ENCODE data around the gene INPP4A.

INPP4A gene

DNA sequence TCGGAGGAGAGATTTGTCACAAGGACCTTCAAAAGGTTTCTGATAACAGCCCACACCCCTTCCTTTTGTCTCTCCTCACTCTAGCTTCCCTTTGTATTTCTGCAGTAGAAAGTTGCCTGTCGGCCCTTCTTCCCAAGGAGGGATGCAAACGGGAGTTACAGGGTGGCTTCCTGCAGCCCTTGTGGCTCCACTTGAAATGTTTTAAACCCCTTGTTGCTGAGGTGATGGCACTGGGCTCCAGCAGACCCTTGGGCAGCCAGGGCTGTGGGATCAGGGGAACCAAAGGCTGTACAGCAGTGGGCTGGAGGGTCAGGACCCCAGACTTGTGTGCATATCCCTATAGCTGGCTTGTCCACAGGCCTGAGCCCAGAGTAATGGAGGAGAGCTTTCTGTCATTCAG, 101.5 kb downstream of the INPP4A start:
- TF ChIP-seq, protein P1, sequence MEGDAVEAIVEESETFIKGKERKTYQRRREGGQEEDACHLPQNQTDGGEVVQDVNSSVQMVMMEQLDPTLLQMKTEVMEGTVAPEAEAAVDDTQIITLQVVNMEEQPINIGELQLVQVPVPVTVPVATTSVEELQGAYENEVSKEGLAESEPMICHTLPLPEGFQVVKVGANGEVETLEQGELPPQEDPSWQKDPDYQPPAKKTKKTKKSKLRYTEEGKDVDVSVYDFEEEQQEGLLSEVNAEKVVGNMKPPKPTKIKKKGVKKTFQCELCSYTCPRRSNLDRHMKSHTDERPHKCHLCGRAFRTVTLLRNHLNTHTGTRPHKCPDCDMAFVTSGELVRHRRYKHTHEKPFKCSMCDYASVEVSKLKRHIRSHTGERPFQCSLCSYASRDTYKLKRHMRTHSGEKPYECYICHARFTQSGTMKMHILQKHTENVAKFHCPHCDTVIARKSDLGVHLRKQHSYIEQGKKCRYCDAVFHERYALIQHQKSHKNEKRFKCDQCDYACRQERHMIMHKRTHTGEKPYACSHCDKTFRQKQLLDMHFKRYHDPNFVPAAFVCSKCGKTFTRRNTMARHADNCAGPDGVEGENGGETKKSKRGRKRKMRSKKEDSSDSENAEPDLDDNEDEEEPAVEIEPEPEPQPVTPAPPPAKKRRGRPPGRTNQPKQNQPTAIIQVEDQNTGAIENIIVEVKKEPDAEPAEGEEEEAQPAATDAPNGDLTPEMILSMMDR (IDR thresholded peaks at IDR 0.05; ENCODE audit: low read depth, low read length): no peak

DNA sequence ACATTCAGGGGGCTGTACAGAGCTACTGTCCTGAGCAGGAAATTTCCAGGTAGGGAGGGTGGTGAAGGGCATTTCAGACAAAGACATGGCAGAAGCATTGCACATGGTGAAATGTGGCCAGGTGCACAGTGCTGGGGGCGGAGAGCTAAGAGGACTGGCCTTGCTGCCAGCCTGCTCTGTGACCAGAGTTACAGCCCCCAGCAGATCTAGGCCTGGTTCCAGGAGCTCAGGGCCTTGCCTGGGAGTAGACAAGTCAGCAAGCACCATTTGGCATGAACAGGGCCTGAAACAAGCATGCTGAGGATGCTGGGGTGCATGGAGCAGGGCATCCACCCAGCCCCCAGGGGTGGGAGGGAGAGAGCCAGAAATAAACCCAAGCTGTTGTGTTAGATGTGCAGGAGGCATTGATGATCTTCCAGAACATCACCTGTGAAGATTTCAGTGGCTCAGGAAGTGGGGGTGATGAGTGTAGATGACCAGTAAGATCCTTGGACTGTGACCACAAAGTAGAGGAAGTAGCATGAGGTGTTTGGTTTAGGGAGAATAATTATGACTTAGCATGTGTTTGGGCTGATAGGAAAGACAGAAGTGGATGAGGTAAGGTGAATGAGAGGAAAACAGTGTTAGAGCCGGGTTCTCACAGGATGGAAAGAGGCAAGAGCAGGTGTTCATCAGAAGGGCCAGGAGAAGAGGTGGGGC, 102.6 kb downstream of the INPP4A start:
- no peak for DNase-seq (ENCODE audit: extremely low read depth, low read depth)
- TF ChIP-seq, protein P1 (IDR thresholded peaks at IDR 0.05; ENCODE audit: low read depth, low read length): no peak

More for the DNA sequence above, 101.5 kb downstream of the INPP4A start:
- no peak for DNase-seq (ENCODE audit: extremely low read depth, low read depth)

DNA sequence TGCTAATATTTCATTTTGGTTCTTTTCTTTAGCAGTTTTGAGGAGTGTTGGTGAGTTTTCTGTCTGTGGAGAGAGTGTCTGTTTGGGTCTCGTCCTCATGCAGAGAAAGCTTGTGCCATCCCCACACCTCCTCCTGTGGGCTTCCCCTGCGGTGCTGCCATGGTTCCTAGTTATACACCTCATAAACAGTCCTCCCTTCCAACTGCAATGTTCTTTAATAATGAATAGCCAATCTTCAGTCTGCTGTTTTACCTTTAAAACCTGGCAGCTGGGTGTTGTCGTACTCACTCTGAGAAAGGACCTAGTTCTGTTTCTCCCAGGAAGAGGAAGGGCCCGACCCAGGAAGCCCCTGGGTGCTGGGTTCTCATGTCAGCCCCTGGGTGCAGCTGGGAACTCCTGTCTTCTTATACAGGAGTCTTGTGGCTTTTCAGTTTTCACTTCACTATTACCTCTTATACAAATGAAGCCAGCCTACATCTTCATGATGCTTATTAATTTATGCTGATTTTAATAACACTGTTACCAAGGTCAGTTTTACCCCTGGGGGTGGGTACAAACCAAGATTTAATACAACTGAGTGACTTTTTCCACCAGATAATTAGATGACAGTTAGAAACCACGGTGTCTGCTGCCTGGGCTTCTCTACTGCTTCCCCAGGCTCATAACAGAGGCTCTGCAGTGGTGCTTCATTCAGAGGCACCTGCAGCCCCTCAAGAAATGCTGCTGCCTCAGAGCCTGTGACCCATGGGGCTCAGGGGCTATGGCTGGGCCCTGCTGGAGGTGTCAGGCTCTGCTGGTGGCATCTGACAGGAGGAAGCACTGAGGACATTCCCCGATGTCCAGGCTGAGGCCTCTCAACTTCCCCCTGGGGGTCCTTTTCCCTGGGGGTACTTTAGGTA, 104.5 kb downstream of the INPP4A start:
- DNase-seq (ENCODE audit: extremely low read depth, low read depth): no peak
- TF ChIP-seq, protein P1 (IDR thresholded peaks at IDR 0.05; ENCODE audit: low read depth, low read length): no peak

DNA sequence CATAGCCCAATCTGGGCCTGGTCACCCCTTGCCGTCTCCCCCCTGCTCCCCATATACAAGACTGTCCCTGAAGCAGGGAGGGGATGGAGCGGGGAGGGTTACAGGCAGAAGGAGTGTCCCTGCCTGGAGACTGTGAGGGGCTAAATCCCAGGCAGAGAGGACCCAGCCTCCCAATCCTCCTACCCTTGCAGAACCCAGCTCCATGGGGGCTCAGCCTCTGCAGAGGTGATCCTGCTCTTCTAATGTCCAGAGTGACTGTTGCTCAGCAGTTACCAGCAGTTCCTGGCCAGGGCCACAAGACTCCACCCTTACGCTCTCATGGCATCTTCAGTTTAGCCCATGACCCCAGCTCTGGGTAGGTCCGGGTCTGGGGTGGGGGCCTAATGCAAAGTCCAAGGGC, 105.5 kb downstream of the INPP4A start:
- DNase-seq (ENCODE audit: extremely low read depth, low read depth): no peak
- TF ChIP-seq, protein P1 (IDR thresholded peaks at IDR 0.05; ENCODE audit: low read depth, low read length): no peak

DNA sequence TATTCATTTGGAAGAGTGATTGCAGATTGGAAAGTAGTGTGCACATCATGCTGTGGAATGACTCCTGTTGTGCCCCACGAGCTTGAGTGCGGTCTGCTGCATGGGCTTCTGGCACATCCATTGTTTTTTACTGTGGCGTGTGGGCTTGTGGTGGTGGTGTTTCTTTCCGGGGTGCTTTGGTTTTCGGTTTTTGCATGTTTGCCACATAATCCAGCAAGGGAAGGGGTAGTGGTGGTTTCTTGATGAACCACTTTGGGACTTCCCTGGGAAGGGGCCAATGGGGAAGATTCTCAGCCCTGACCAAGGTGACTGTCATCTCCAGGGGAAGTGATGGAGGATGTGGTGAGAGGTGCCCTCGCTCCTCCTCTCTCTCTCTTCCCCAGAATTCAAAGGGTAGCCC, 106.7 kb downstream of the INPP4A start:
- TF ChIP-seq, protein P1 (IDR thresholded peaks at IDR 0.05; ENCODE audit: low read depth, low read length): no peak
- DNase-seq (ENCODE audit: extremely low read depth, low read depth): no peak

DNA sequence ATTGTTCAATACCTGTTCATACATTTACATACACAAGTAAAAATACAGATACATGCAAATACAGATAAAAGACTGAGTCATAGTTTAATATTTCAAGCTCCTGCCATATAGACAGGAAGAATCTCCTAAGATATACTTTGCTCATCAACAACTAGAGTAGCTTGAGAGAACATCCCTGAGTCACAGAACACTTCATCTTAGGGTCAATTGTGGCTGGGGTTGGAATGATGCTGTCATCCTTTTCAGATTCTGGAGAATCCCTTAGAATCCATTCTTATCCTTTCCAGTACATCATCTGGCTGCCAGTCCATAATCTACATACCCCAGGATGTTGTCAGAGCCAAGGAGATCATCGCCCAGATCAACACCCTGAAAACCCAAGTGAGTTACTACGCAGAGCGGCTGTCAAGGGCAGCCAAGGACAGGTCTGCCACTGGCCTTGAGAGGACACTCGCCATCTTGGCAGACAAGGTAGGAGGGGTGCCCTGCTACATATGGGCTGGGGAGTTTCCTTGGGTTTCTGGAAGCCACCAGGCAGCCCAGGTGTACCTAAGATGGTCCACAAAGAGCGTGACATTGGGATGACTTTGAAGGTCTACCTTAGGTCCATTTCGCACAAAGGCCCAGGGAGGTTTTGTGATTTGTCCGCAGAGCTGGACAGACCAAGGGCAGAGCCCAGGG, 108.0 kb downstream of the INPP4A start:
- TF ChIP-seq, protein P1 (IDR thresholded peaks at IDR 0.05; ENCODE audit: low read depth, low read length): no peak
- DNase-seq (ENCODE audit: extremely low read depth, low read depth): no peak

All from AG09319 (cell line).